RCC 7860 (cell line): ENCODE data around the gene PYGB.

Experiments
- DNase-seq: peaks from one replicate; pipeline ENCODE4 v3.0.0-alpha.2; 2015; ENCODE audit warnings: low spot score
- FAIRE-seq: peaks from 2 replicates; lab custom pipeline; 2012; peaks lifted over from hg19 to GRCh38; lab: Jason Lieb, UNC

Gene PYGB

DNA sequence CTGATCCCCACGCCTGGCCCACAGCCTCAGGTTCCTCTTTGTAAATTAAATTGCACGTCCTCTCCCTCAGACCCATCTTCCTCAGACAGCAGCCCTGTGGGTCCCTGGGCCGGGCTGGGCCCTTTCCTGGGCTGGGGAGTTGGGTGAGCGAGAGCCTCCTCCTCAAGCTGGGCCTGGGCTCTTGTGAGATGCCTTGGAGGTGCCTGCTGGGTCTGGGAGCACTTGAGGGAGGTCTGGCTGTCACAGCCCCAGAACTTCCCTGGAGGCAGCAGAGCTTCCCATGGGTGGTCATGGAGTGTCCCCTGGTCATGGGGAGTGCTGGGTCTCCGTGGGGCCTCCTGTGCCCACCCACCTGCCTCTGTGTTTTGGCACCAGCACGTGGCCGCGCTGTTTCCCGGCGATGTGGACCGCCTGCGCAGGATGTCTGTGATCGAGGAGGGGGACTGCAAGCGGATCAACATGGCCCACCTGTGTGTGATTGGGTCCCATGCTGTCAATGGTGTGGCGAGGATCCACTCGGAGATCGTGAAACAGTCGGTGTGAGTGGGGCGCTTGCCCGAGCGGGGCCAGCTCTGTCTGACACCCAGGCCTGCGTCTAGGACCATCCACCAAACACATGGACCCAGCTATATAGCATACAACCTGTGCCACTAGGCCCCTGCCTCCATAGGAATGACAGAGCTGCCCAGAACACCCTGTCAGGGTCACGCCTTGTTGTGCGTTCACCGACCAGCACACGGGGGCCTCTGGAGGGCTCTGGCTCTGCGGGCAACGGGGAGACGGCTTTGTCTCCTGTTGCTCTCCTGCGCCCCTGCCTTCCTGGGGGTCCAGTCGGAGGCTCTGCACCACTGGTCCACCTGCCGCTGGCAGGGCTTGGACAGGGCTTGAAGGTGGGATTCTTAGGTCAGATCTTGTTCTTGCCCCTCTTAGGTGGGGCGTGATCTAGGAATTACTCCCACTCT, 33.0 kb downstream of the PYGB start:
- FAIRE-seq (no peak), DNase-seq (no peak)

DNA sequence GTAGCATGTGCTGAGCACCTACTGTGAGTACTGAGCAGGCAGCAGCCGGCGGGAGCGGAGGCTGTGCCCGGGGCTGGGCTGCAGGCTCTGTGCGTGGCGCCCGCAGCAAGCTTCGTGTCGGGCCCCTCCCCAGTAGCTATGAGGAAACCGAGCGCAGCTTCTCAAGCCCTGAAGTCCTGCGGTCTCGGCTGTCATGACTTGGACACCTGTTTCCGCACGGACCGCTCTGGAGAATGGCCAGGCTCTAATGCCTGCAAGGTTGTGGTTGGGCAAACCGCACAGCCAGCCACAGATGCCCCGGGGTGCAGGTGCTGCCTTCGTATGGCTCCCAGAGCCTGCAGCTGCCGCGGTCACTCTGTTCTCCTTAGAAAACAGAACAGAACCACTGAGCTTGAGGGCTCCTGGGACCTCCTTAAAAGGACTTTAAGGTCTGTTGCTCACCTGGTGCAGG, 33.7 kb downstream of the PYGB start:
- no peak for FAIRE-seq
- no peak for DNase-seq

DNA sequence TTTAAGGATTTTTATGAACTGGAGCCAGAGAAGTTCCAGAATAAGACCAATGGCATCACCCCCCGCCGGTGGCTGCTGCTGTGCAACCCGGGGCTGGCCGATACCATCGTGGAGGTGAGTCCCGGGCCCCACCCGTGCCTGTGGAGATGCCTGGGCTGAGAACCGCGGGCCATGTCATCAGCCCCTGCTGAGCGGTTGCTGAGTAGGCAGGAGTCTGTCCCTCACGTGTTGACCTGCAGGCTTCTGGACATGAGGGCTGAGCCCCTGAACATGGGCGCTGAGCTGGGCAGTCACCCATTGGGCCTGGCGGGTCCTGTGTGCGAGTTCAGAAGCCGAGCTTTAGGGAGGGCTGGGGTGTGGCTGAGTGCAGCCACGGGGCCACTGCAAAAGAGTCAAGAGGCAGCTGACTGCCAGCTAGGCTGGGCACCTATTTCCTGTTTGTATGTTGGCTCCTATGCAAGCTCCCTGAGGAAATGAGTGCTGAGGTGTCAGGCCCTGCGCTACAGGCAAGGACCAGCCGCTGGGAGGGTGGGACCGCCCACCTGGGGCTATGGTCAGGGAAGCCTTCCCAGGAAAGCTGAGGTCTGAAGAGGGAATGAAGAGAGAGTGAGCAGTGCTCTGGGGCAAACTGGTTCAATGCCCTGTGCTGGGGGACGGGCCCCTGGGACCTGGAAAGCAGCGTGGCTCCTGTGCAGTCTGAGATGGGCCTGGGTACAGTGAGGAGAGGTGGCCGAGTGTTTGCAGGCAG, 34.3 kb downstream of the PYGB start:
- FAIRE-seq (no peak), DNase-seq (no peak)

DNA sequence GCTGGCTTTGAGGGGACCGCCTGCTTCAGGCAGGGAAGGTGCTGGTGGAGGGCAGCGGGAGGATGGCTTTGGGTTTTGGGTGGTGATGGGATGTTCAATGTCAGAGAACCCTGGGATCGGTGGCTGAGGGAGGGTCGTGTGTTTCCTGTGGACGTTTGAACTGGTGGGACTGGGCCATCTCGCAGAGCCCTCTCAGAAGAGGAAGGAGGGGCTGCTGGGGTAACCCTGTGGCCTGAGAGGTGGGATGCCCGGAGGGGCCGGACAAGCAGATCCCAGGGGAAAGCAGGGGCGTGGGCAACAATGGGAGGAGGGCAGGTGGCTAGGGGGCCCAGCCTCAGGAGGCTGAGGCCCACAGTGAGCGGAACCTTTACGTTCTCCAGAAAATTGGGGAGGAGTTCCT, 34.9 kb downstream of the PYGB start:
- FAIRE-seq (no peak), DNase-seq (no peak)

DNA sequence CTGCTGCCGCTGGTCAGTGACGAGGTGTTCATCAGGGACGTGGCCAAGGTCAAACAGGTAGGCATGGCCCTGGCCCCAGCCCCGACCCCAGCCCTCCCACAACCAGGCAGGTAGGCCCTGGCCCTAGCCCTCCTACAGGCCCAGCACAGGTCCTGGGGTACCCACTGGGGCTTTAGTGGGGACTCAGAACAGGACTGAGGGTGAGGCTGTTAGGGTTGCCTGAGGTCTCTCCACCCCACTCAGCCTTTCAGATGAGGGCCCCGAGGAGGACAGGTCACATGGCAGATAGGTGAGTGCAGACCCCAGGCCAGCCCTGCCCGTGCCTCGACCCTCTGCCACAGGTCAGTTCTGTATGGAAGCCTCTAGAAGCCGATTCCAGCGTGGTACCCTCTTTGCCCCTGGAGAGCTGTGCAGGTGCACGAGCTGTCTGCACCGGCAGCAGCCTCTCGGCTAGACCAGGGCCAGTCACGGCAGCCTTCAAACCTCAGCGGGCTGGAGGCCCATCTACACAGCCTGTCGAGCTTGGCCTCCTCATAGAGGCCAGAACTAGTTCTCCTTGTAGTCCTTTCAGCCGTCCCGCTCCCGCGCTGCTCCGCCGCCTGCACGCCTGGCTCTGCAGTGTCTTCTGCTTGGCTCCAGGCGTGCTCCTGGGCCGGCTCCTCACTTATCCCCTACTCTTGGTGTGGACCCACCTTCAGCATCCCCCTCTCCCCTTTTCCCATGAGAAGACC, 35.5 kb downstream of the PYGB start:
- no peak for FAIRE-seq
- no peak for DNase-seq

- FAIRE-seq = no peak
- DNase-seq = no peak
Observed at GRCh38 chr20:25284131-25284601, 36.3 kb downstream of the PYGB start.

GRCh38 chr20:25285091-25285647, 37.3 kb downstream of the PYGB start:
- FAIRE-seq (no peak), DNase-seq (no peak)

DNA sequence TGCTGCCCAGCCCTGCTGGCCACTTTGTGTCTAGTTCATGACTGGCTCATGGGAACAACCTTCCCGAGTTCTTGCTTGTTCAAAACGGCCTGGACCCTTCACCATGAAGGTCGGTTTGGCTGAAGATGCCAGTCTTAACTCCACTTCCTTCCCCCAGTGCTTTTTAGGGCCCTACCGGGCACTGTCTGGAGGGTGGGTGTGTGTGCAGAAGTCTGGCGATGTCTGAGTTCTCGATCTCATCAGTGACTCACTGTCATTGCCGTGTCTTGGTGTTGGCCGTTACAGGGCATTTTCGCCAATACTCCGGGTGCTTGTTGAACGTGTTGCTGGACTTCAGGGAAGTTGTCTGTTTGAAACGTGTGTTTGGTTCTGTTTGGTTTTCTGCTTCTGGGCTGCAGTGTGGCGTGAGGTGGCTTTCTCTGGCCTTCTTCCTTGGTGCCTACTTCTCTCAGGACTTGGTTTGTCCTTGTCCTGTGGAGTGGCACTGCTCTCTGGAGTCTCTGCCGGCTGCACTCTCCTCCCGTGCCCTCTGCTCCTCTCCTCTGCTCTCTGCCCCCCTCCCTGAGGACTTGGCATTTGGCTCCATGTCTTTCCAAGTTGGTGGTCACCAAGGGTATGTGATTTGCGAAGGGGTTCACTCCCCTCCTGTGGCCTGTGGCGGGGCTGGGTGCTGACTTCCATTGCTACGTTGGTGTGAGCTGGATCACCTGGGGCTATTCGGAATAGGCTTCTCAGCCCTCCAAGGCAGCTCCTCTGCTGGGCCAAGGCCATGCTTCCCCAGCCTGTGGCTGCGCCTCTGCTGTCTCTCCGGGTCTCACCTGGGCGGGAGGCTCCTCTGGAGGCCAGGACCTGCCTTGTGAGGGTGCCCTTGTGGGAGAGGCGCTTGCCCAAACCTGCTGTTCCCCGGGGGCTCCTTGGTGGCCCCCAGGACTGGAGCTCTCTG, 38.2 kb downstream of the PYGB start:
- FAIRE-seq (no peak), DNase-seq (no peak)

DNA sequence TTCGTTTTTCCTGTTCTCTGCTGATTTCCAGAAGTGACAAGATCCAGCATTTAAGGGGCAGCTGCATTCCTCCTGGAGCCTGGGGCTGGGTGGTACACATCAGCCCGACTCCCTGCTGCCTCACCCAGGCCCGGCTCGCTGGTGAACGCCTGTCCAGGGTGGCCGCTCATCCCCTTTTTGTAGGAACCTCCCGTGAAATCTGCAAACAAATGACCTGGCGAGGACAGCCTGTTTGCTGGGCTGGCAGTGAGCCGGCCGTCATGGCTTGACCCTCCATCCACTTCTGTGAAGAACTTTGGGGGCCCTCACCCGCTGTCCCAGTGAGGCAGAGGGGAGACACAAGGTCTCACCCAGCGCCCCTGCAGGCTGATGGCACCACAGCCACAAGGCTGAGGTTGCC, 39.0 kb downstream of the PYGB start:
- DNase-seq = no peak
- no peak for FAIRE-seq

GRCh38 chr20:25287631-25288290, 39.9 kb downstream of the PYGB start:
- no peak for DNase-seq

GRCh38 chr20:25288291-25289181, 40.7 kb downstream of the PYGB start:
- DNase-seq (no peak), FAIRE-seq (no peak)

More at GRCh38 chr20:25287631-25288290, 39.9 kb downstream of the PYGB start:
- FAIRE-seq = no peak

DNA sequence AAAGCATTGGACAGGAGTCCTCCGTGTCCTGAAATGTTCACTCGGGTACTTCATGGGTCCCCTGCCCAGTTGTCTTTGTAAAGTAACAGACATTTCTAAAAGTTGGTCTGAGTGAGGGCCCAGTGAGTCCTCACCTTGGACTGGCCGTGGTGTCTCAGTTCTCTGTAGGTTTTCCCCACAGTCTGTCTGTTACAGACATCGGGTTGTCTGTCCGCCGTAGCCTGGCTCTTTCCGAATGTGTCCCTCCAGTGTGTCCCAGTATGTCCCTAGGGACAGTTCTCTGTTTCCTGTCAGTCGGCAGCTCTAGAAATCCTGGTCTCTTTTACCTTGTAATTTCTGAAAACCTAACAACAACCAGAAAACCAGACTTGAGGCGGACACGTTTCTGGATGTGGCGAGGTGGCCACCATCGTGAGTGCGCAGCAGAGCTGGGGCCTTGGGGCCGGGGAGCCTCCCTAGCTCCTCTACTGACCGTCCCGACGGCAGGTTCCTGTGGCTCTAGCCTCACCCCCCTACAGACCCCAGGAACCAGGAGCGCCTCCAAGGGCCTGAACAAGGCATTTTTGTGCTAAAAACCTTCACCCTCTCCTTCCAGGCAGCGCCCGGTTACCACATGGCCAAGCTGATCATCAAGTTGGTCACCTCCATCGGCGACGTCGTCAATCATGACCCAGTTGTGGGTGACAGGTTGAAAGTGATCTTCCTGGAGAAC, 42.2 kb downstream of the PYGB start:
- FAIRE-seq (no peak), DNase-seq (no peak)

- DNase-seq (no peak), FAIRE-seq (no peak)
Observed at GRCh38 chr20:25290646-25291431, 43.0 kb downstream of the PYGB start.

GRCh38 chr20:25291432-25292133, 43.7 kb downstream of the PYGB start:
- DNase-seq (no peak), FAIRE-seq (no peak)

DNA sequence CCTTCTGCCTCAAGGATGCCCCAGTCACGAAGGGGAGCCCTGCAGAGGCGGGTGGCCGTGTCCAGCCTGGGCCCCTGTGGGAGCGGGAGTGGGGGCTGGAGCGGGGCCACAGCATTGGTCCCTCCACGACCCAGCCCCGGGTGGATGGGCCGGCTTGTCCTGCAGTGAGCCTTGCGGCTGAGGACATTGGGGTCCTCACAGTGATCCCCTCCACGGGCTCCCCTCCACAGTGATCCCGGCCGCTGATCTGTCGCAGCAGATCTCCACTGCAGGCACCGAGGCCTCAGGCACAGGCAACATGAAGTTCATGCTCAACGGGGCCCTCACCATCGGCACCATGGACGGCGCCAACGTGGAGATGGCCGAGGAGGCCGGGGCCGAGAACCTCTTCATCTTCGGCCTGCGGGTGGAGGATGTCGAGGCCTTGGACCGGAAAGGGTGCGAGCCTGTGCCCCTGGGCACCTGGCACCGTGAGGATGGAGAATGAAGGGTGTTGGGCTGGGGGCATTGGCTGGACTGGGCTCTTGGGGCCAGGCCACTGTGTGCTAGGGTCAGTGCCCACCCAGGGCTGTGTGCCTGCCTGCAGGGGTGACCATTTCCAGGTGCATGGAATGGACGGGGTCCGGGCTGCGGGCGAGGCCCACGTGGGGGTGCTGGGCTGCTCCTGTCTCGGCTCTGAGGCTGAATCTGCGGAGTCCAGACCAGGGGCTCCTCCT, 44.4 kb downstream of the PYGB start:
- FAIRE-seq (no peak), DNase-seq (no peak)
